A673 (cell line): Measurements from ENCODE around the gene CYSRT1. TPM values are rescaled to one million over a fixed set of nuclear protein-coding genes. Genes with fewer than 3 reads are reported as not detected.

Experiments used
- BruUV-seq: library from RNA; stranded (reverse); fragments of 400-500 nt; replicated peaks from 2 replicates; lab custom pipeline; 2021; lab: Mats Ljungman, UMichigan
- CTCF ChIA-PET: fragments of 300-600 bp; sonication (Branson Sonifier 250); formaldehyde crosslinking; loops from one replicate; lab custom pipeline; 2022; ENCODE audit warnings: antibody characterized with exemption; lab: Charles Lee
- POLR2A ChIA-PET: fragments of 300-600 bp; sonication (Branson Sonifier 250); formaldehyde crosslinking; loops from one replicate; lab custom pipeline; 2022; ENCODE audit warnings: antibody characterized with exemption; ENCODE audit not compliant: low non-redundant PET; lab: Charles Lee
- DNase-seq: peaks from one replicate; pipeline ENCODE4 v3.0.0-alpha.2; 2015; ENCODE audit warnings: low spot score
- H3K27ac ChIP-seq: fragments of 200-600 bp; sonication (generic); 2 replicates; pipeline ENCODE4 v1.5.1; 2016; ENCODE audit warnings: mixed run types, low read depth, mild to moderate bottlenecking, mixed read lengths, antibody characterized with exemption, low read length; ENCODE audit not compliant: poor library complexity, severe bottlenecking
- H3K27me3 ChIP-seq: fragments of 200-600 bp; sonication (generic); replicated peaks from 2 replicates; pipeline ENCODE4 v1.6.1; 2017; ENCODE audit warnings: mixed run types, low read depth, mild to moderate bottlenecking, mixed read lengths, antibody characterized with exemption, low read length; ENCODE audit not compliant: insufficient read depth, poor library complexity
- H3K36me3 ChIP-seq: fragments of 200-600 bp; sonication (generic); 2 replicates; pipeline ENCODE4 v1.6.1; 2016; ENCODE audit warnings: mixed run types, mild to moderate bottlenecking, mixed read lengths, antibody characterized with exemption, low read length; ENCODE audit not compliant: insufficient read depth, poor library complexity, severe bottlenecking
- H3K4me1 ChIP-seq: fragments of 200-600 bp; sonication (generic); 2 replicates; pipeline ENCODE4 v1.6.1; 2017; ENCODE audit warnings: mixed run types, mild to moderate bottlenecking, mixed read lengths, antibody characterized with exemption, low read length; ENCODE audit not compliant: insufficient read depth, poor library complexity, severe bottlenecking
- H3K4me3 ChIP-seq: fragments of 200-600 bp; sonication (generic); 2 replicates; pipeline ENCODE4 v1.5.1; 2016; ENCODE audit warnings: low read depth, mixed run types, mild to moderate bottlenecking, mixed read lengths, low read length; ENCODE audit not compliant: poor library complexity, severe bottlenecking
- H3K9me3 ChIP-seq: fragments of 200-600 bp; sonication (generic); 2 replicates; pipeline ENCODE4 v1.6.1; 2016; ENCODE audit warnings: mixed run types, low read depth, mild to moderate bottlenecking, mixed read lengths, antibody characterized with exemption, low read length; ENCODE audit not compliant: poor library complexity, severe bottlenecking
- EZH2 ChIP-seq: fragments of 200-600 bp; sonication (generic); IDR thresholded peaks from 2 replicates; pipeline ENCODE4 v1.6.1; 2017; ENCODE audit warnings: borderline replicate concordance, low read depth, mild to moderate bottlenecking, mixed read lengths, antibody characterized with exemption, low read length; ENCODE audit not compliant: poor library complexity, severe bottlenecking
- intact Hi-C: fragments of 100-400 bp; cut with micrococcal nuclease; formaldehyde crosslinking; loops from one replicate; pipeline ENCODE4 v1.10.0; 2022; ENCODE audit not compliant: unreplicated experiment
- total RNA-seq: library from RNA; stranded (reverse); gene quantifications from 2 replicates; pipeline ENCODE4 v1.2.3, GENCODE V29; 2021
- TF ChIP-seq, protein P1 (sequence below): fragments of 300-800, 200-600 bp; sonication (generic); conservative IDR thresholded peaks from 2 replicates; pipeline ENCODE4 v1.5.1; 2017; ENCODE audit warnings: low read depth, mild to moderate bottlenecking, antibody characterized with exemption, low read length, moderate library complexity, mixed read lengths

Gene CYSRT1
- total RNA-seq, 1 experiment from 2014 or later = 0.37 TPM

DNA sequence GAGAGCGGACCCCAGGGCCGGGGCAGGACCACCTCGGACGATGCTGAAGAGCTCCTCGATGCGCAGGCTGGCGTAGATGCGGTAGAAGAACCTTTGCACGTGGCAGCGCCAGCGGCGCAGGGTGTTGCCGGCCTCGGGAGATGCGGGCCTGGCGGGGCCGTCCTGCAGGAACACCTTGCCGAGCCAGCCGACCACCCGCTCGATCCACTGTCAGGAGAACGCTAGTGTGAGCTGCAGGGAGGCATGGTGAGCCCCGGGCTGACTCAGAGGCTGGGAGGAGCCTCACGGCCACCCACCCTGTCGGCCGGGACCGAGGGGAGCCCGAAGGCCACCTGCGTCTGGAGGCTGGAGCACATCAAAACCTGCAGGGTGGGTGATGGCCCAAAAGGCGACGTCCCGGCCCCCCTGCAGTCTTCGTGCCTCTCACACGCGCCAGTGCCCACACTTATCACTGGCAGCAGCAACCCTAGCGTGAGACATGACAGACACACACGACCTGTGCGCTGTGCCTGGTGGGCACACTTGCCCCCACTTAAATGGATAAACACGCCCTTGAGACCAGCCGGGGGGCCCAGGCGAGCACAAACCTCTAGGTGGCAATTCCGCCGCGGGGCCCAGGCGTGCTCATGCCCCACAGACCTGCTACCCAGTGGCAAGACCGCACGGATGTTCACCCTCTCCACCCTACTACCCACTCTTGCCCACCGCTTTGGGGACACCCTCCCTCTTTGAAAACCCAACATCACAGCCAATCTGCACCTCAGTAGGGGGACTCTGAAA is 39.9 kb upstream of the CYSRT1 start:
- no peak for DNase-seq
- peaks cover 7% of the 10 kb centered on the region for H3K36me3 ChIP-seq
- peaks cover 10% of the 10 kb centered on the region for H3K4me1 ChIP-seq
- no TSS peak for BruUV-seq
- TF ChIP-seq, protein P1, sequence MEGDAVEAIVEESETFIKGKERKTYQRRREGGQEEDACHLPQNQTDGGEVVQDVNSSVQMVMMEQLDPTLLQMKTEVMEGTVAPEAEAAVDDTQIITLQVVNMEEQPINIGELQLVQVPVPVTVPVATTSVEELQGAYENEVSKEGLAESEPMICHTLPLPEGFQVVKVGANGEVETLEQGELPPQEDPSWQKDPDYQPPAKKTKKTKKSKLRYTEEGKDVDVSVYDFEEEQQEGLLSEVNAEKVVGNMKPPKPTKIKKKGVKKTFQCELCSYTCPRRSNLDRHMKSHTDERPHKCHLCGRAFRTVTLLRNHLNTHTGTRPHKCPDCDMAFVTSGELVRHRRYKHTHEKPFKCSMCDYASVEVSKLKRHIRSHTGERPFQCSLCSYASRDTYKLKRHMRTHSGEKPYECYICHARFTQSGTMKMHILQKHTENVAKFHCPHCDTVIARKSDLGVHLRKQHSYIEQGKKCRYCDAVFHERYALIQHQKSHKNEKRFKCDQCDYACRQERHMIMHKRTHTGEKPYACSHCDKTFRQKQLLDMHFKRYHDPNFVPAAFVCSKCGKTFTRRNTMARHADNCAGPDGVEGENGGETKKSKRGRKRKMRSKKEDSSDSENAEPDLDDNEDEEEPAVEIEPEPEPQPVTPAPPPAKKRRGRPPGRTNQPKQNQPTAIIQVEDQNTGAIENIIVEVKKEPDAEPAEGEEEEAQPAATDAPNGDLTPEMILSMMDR = no peak
- no peak for TF ChIP-seq EZH2
- ChIA-PET CTCF (interaction anchor here (0.5 kb wide), 1 partner anchor 12 kb away, joined by 3 read pairs; no protein-coding TSS in a partner anchor), POLR2A (interaction anchor here (0.6 kb wide), 1 partner anchor 10 kb away, joined by 3 read pairs; no protein-coding TSS in a partner anchor)
- intact Hi-C loops = no loop called here
- no peak overlapping the region for H3K4me3 ChIP-seq
- no peaks in the 10 kb centered on the region for H3K27me3 ChIP-seq
- no peaks in the 10 kb centered on the region for H3K9me3 ChIP-seq
- H3K27ac ChIP-seq = no peak overlapping the region

DNA sequence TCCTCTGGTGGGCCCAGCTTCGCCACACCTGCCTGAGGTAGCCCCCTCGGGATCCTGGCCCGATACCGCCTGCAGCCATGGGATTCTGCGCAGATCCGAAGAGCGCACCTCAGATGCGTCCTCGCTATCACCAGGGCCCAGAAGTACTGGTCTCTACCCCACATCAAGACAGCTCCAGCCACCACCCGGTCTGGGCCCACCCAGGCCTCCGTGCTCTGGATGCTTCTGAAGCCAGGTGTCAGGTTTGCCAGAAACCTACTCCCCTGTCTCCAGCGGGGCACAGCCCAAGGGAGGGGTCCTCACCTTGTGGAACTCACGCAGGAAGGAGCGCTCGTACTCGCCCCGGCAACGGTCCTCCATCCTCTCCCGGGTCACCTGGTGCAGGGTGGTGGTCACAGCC is 39.1 kb upstream of the CYSRT1 start:
- intact Hi-C loops = no loop called here
- no peak for TF ChIP-seq EZH2
- TF ChIP-seq, protein P1 = no peak
- Histone ChIP-seq H3K36me3 (peaks cover 7% of the 10 kb centered on the region), H3K9me3 (no peaks in the 10 kb centered on the region), H3K27ac (no peak overlapping the region), H3K27me3 (no peaks in the 10 kb centered on the region), H3K4me1 (peaks cover 10% of the 10 kb centered on the region), H3K4me3 (no peak overlapping the region)
- no TSS peak for BruUV-seq
- no peak for DNase-seq
- ChIA-PET POLR2A (no interaction called here), CTCF (interaction anchor here (0.5 kb wide), 1 partner anchor 13 kb away, joined by 3 read pairs; no protein-coding TSS in a partner anchor)

DNA sequence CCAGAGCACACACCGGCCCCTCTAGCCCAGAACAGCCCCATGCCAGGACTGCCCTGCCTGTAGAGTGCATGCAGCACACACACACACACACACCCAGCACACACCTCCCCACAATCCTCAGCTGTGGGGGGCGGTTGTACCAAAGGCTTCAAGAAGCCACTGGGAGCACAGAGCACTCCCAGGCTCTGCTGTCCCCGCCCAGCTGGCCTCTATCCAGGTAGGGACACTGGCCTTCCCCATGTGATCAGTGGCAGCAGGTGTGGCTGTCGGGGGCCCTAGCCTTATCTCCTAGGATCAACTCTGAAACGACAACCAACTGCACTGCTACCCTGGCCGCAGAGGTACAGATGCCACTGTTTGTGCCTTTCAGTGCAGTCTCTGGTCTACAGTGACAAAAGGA is 38.6 kb upstream of the CYSRT1 start:
- TF ChIP-seq, protein P1 = no peak
- TF ChIP-seq EZH2 = no peak
- no peak overlapping the region for H3K27ac ChIP-seq
- intact Hi-C loops = no loop called here
- BruUV-seq = no TSS peak
- no peaks in the 10 kb centered on the region for H3K27me3 ChIP-seq
- peaks cover 10% of the 10 kb centered on the region for H3K4me1 ChIP-seq
- ChIA-PET CTCF (no interaction called here), POLR2A (no interaction called here)
- H3K9me3 ChIP-seq = no peaks in the 10 kb centered on the region
- H3K36me3 ChIP-seq = peaks cover 7% of the 10 kb centered on the region
- H3K4me3 ChIP-seq = no peak overlapping the region
- DNase-seq = no peak
